OCI-LY3 (cell line): ENCODE measurements around the gene CSF2.
"Not testable (repeated sequence)": the region's sequence is repeated elsewhere in the genome, so short reads cannot be mapped to it uniquely, and the experiment has no call there.

Experiments
- H2AFZ ChIP-seq: fragments of 200-600, 300-600 bp; shearing (Covaris generic); 2 replicates; pipeline ENCODE4 v1.6.0; 2014; ENCODE audit warnings: antibody characterized with exemption, low read depth, low read length
- H3K27ac ChIP-seq: fragments of 200-600, 300-600 bp; sonication (generic); 2 replicates; pipeline ENCODE4 v1.5.1; 2014; ENCODE audit warnings: mild to moderate bottlenecking, low read length, moderate library complexity, mixed read lengths
- H3K27me3 ChIP-seq: fragments of 200-600, 300-600 bp; sonication (generic); 2 replicates; pipeline ENCODE4 v1.6.1; 2014; ENCODE audit warnings: low read depth, low read length, mixed read lengths
- H3K36me3 ChIP-seq: fragments of 200-600, 300-600 bp; sonication (generic); replicated peaks from 2 replicates; pipeline ENCODE3; 2014; ENCODE audit warnings: low read depth, low read length, mixed read lengths
- H3K4me1 ChIP-seq: fragments of 300-600, 200-600 bp; sonication (generic); 2 replicates; pipeline ENCODE4 v1.6.1; 2014; ENCODE audit warnings: low read length, mixed read lengths
- H3K4me2 ChIP-seq: fragments of 200-600, 300-600 bp; sonication (generic); 2 replicates; pipeline ENCODE4 v1.6.1; 2014; ENCODE audit warnings: low read length, mixed read lengths
- H3K4me3 ChIP-seq: fragments of 300-600, 200-600 bp; sonication (generic); 2 replicates; pipeline ENCODE4 v1.5.1; 2014; ENCODE audit warnings: antibody characterized with exemption, mild to moderate bottlenecking, low read length, moderate library complexity
- H3K79me2 ChIP-seq: fragments of 300-600, 200-600 bp; shearing (Covaris generic); 2 replicates; pipeline ENCODE4 v1.6.1; 2014; ENCODE audit warnings: mild to moderate bottlenecking, low read length, mixed read lengths
- H3K9ac ChIP-seq: fragments of 300-600, 200-600 bp; shearing (Covaris generic); 2 replicates; pipeline ENCODE4 v1.6.0; 2014; ENCODE audit warnings: mild to moderate bottlenecking, low read length, moderate library complexity
- H3K9me3 ChIP-seq: fragments of 200-600, 300-600 bp; shearing (Covaris generic); 2 replicates; pipeline ENCODE4 v1.6.1; 2014; ENCODE audit warnings: low read length, mixed read lengths; ENCODE audit not compliant: insufficient read depth
- H4K20me1 ChIP-seq: fragments of 200-600, 300-600 bp; sonication (generic); 2 replicates; pipeline ENCODE4 v1.6.1; 2016; ENCODE audit warnings: low read length, mixed read lengths; ENCODE audit not compliant: insufficient read depth
- CTCF ChIP-seq: fragments of 200-600, 300-600 bp; sonication (generic); IDR thresholded peaks from 2 replicates; pipeline ENCODE4 v1.5.1; 2014; ENCODE audit warnings: antibody characterized with exemption, low read length, low read depth
- EZH2phosphoT487 ChIP-seq: fragments of 200-600 bp; shearing (Covaris generic); IDR thresholded peaks from 2 replicates; pipeline ENCODE4 v1.6.1; 2018; ENCODE audit warnings: antibody characterized with exemption, mixed run types, low read depth

Gene CSF2

GRCh38 chr5:132114150-132115121 lies 40.8 kb downstream of the CSF2 start:
- Histone ChIP-seq H3K4me2 (no peak overlapping the region), H3K4me3 (no peak overlapping the region)

GRCh38 chr5:132115375-132115774 lies 41.8 kb downstream of the CSF2 start:
- no peaks in the 10 kb centered on the region for H3K4me1 ChIP-seq
- TF ChIP-seq EZH2phosphoT487 (no peak), CTCF (no peak)
- no peaks in the 10 kb centered on the region for H3K27me3 ChIP-seq
- H4K20me1 ChIP-seq, result no peaks in the 10 kb centered on the region
- H3K4me2 ChIP-seq, result no peak overlapping the region
- no peak overlapping the region for H3K9ac ChIP-seq
- H2AFZ ChIP-seq, result no peak overlapping the region
- H3K9me3 ChIP-seq, result no peaks in the 10 kb centered on the region
- H3K4me3 ChIP-seq, result no peak overlapping the region
- no peak overlapping the region for H3K27ac ChIP-seq
- H3K36me3 ChIP-seq, result no peaks in the 10 kb centered on the region
- H3K79me2 ChIP-seq, result no peaks in the 10 kb centered on the region

More at GRCh38 chr5:132114150-132115121, 40.8 kb downstream of the CSF2 start:
- Histone ChIP-seq H4K20me1 (no peaks in the 10 kb centered on the region), H3K27me3 (no peaks in the 10 kb centered on the region), H3K79me2 (no peaks in the 10 kb centered on the region), H3K9ac (no peak overlapping the region), H3K4me1 (no peaks in the 10 kb centered on the region), H3K27ac (no peak overlapping the region), H3K9me3 (no peaks in the 10 kb centered on the region), H2AFZ (no peak overlapping the region), H3K36me3 (no peaks in the 10 kb centered on the region)
- TF ChIP-seq CTCF, result no peak
- TF ChIP-seq EZH2phosphoT487, result no peak

GRCh38 chr5:132116072-132116471 lies 42.5 kb downstream of the CSF2 start:
- H3K79me2 ChIP-seq, result no peaks in the 10 kb centered on the region
- no peaks in the 10 kb centered on the region for H4K20me1 ChIP-seq
- H3K27ac ChIP-seq, result no peak overlapping the region
- H3K4me2 ChIP-seq, result no peak overlapping the region
- H2AFZ ChIP-seq, result no peak overlapping the region
- TF ChIP-seq EZH2phosphoT487 (no peak), CTCF (no peak)
- H3K4me3 ChIP-seq, result no peak overlapping the region
- no peaks in the 10 kb centered on the region for H3K4me1 ChIP-seq
- H3K9me3 ChIP-seq, result no peaks in the 10 kb centered on the region
- no peak overlapping the region for H3K9ac ChIP-seq
- H3K36me3 ChIP-seq, result no peaks in the 10 kb centered on the region
- H3K27me3 ChIP-seq, result no peaks in the 10 kb centered on the region

GRCh38 chr5:132116909-132117489 lies 43.4 kb downstream of the CSF2 start:
- not testable (repeated sequence) for H2AFZ ChIP-seq, H3K27ac ChIP-seq, H3K9ac ChIP-seq

GRCh38 chr5:132120717-132121116 lies 47.1 kb downstream of the CSF2 start:
- H3K36me3 ChIP-seq, H3K27me3 ChIP-seq, H3K4me1 ChIP-seq: not testable (repeated sequence)

More at GRCh38 chr5:132116909-132117489, 43.4 kb downstream of the CSF2 start:
- not testable (repeated sequence) for H3K36me3 ChIP-seq, H3K4me1 ChIP-seq, H3K79me2 ChIP-seq, H3K9me3 ChIP-seq, H4K20me1 ChIP-seq, H3K4me3 ChIP-seq, H3K27me3 ChIP-seq, H3K4me2 ChIP-seq

GRCh38 chr5:132122971-132123370 lies 49.4 kb downstream of the CSF2 start:
- H3K4me1 ChIP-seq, H3K4me2 ChIP-seq, H3K9ac ChIP-seq, H3K79me2 ChIP-seq, H3K27me3 ChIP-seq, H2AFZ ChIP-seq, H3K36me3 ChIP-seq, H4K20me1 ChIP-seq, H3K4me3 ChIP-seq, H3K27ac ChIP-seq, H3K9me3 ChIP-seq: not testable (repeated sequence)

More at GRCh38 chr5:132120717-132121116, 47.1 kb downstream of the CSF2 start:
- H3K9ac ChIP-seq, H3K27ac ChIP-seq, H3K4me3 ChIP-seq, H4K20me1 ChIP-seq, H3K4me2 ChIP-seq, H2AFZ ChIP-seq, H3K9me3 ChIP-seq, H3K79me2 ChIP-seq: not testable (repeated sequence)

- not testable (repeated sequence) for H3K9me3 ChIP-seq, H3K27ac ChIP-seq, H2AFZ ChIP-seq, H4K20me1 ChIP-seq, H3K4me3 ChIP-seq, H3K27me3 ChIP-seq, H3K4me1 ChIP-seq, H3K36me3 ChIP-seq, H3K79me2 ChIP-seq, H3K9ac ChIP-seq, H3K4me2 ChIP-seq
Observed at GRCh38 chr5:132123578-132123977, 50.0 kb downstream of the CSF2 start.
